ENCODE results near the gene PTPN13. TPM values are rescaled to one million over a fixed set of nuclear protein-coding genes. Genes with fewer than 3 reads are reported as not detected.

The PTPN13 gene
- total RNA-seq, 4 donors from 2014 or later: 7.9 to 13.7 (median 9.4) TPM

GRCh38 chr4:86825511-86825910 is 231.4 kb downstream of the PTPN13 start:
- TF ChIP-seq CTCF (IDR thresholded peaks at IDR 0.05) (no peak), EP300 (IDR thresholded peaks at IDR 0.05) (no peak)
- H3K4me1 ChIP-seq: no peaks in the 10 kb centered on the region
- intact Hi-C loops (cut with DNase I): no loop called here
- H3K36me3 ChIP-seq: peaks cover 0 to 35% (median 4%) of the 10 kb centered on the region in 4 donors
- no peaks in the 10 kb centered on the region for H3K9me3 ChIP-seq
- no peak for DNase-seq (ENCODE audit: extremely low spot score)
- no peak overlapping the region for H3K27ac ChIP-seq (replicated peaks in 1 of 4)
- no peak overlapping the region for H3K4me3 ChIP-seq
- H3K27me3 ChIP-seq: no peaks in the 10 kb centered on the region
- 83% methylated on average over 3 of the region's 3 CpGs for WGBS

DNA sequence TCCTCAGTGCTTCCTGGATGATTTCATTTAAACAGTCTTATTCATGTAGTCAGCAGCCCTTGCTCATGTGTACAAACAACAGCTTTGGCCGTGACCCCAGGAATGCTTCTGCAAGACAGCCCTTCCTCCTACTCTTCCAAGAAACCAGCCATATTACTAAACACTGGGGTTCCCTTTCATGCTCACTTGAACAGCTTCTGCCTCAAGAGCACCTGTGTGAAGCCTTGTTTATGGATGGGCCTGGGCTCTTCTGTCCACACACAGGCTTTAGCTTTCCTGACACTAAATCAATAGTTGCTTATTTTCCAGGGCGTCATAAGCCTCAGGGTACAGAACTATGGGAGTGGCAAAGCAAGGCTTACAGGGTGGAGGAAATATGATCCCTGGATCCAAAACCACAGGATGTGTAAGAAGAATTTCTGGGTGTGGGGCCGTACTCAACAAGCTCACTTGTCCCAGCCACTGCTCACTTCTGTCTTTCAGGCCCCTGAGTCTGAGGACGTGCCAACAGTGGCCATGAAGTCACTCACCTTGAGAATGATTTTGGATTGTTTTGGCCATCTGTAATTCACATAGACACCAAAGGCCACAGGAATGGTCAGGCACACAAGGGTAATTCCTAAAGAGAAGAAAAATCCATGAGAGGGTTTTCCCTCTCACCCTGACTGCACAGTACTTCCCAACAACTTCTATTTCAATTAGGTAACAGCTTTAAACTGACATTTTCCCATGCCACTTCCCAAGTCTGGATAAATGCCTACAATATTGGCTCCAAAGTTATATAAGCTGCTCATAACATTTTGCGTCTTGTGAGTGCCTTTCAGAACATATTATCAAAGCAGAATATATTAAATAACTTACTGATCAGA is 237.4 kb downstream of the PTPN13 start:
- no peak for TF ChIP-seq CTCF (IDR thresholded peaks at IDR 0.05)
- no peak for TF ChIP-seq POLR2A (IDR thresholded peaks at IDR 0.05; ENCODE audit: low read depth)
- no peak for TF ChIP-seq POLR2AphosphoS5 (IDR thresholded peaks at IDR 0.05)
- no peak for TF ChIP-seq EP300 (IDR thresholded peaks at IDR 0.05)
- H3K27me3 ChIP-seq: no peaks in the 10 kb centered on the region
- no peaks in the 10 kb centered on the region for H3K9me3 ChIP-seq
- DNase-seq (ENCODE audit: extremely low spot score): no peak
- intact Hi-C loops (cut with DNase I): no loop called here
- H3K4me1 ChIP-seq: no peaks in the 10 kb centered on the region
- H3K27ac ChIP-seq (replicated peaks in 1 of 4): no peak overlapping the region
- WGBS: 85% methylated on average over 5 of the region's 5 CpGs
- peaks cover 0 to 32% (median 0%) of the 10 kb centered on the region in 4 donors for H3K36me3 ChIP-seq
- no peak overlapping the region for H3K4me3 ChIP-seq

DNA sequence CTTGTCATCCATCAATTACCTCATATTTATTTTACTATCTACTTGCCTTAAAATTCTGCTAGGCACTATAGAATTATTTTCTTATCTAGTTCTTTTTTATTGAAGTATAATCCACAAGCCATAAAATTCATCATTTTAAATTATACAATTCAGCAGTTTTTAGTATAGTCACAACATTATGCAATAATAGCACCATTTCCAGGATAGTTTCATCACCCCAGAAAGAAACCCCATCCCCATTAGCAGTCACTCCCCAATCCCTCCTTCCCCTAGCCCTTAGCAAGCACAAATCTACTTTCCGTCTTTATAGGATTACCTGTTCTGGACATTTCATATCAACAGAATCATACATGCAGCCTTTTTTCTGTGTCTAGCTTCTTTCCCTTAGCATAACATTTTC is 239.5 kb downstream of the PTPN13 start:
- no peak for DNase-seq (ENCODE audit: extremely low spot score)
- Histone ChIP-seq H3K36me3 (peaks cover 0 to 17% (median 0%) of the 10 kb centered on the region in 4 donors), H3K9me3 (no peaks in the 10 kb centered on the region), H3K27me3 (no peaks in the 10 kb centered on the region), H3K4me3 (no peak overlapping the region), H3K27ac (replicated peaks in 1 of 4) (no peak overlapping the region), H3K4me1 (peaks cover 0 to 15% (median 12%) of the 10 kb centered on the region in 4 donors)
- 98% methylated on average over 1 of the region's 1 CpG for WGBS
- intact Hi-C loops (cut with DNase I): no loop called here
- TF ChIP-seq EP300 (IDR thresholded peaks at IDR 0.05): no peak
- TF ChIP-seq POLR2A (IDR thresholded peaks at IDR 0.05; ENCODE audit: low read depth): no peak
- no peak for TF ChIP-seq POLR2AphosphoS5 (IDR thresholded peaks at IDR 0.05)
- no peak for TF ChIP-seq CTCF (IDR thresholded peaks at IDR 0.05)

GRCh38 chr4:86834901-86835300 is 240.8 kb downstream of the PTPN13 start:
- intact Hi-C loops (cut with DNase I): no loop called here
- Histone ChIP-seq H3K4me1 (peaks cover 0 to 22% (median 14%) of the 10 kb centered on the region in 4 donors), H3K9me3 (no peaks in the 10 kb centered on the region), H3K4me3 (no peak overlapping the region), H3K36me3 (peaks cover 0 to 13% (median 0%) of the 10 kb centered on the region in 4 donors), H3K27ac (replicated peaks in 1 of 4) (no peak overlapping the region), H3K27me3 (no peaks in the 10 kb centered on the region)
- no peak for DNase-seq (ENCODE audit: extremely low spot score)
- 89% methylated on average over 3 of the region's 3 CpGs for WGBS
- TF ChIP-seq CTCF (IDR thresholded peaks at IDR 0.05) (no peak), POLR2AphosphoS5 (IDR thresholded peaks at IDR 0.05) (no peak), EP300 (IDR thresholded peaks at IDR 0.05) (no peak), POLR2A (IDR thresholded peaks at IDR 0.05; ENCODE audit: low read depth) (no peak)

Data from esophagus muscularis mucosa (tissue), 4 donors.